Chondrocyte (in vitro differentiated cells): ENCODE results near the gene ZNF138. TPM values are rescaled to one million over a fixed set of nuclear protein-coding genes. Genes with fewer than 3 reads are reported as not detected.
"Not testable (repeated sequence)": the region's sequence is repeated elsewhere in the genome, so short reads cannot be mapped to it uniquely, and the experiment has no call there.

ENCODE experiments used
- DNase-seq: peaks from one replicate; pipeline ENCODE4 v3.0.0; 2021; ENCODE audit warnings: mixed read lengths, low spot score
- H3K27ac Mint-ChIP-seq: one replicate; pipeline ENCODE4 v1.8.0; 2021; ENCODE audit warnings: mild to moderate bottlenecking, moderate library complexity, mixed read lengths; ENCODE audit not compliant: unreplicated experiment
- H3K27me3 Mint-ChIP-seq: 2 replicates; pipeline ENCODE4 v1.8.0; 2021; ENCODE audit warnings: low read depth, mixed read lengths
- H3K36me3 Mint-ChIP-seq: 2 replicates; pipeline ENCODE4 v1.8.0; 2021; ENCODE audit warnings: low read depth, mixed read lengths
- H3K4me1 Mint-ChIP-seq: 2 replicates; pipeline ENCODE4 v1.8.0; 2021; ENCODE audit warnings: low read depth, mild to moderate bottlenecking, mixed read lengths
- H3K4me3 Mint-ChIP-seq: one replicate; pipeline ENCODE4 v1.8.0; 2021; ENCODE audit warnings: mild to moderate bottlenecking, moderate library complexity, mixed read lengths; ENCODE audit not compliant: unreplicated experiment
- H3K9me3 Mint-ChIP-seq: 2 replicates; pipeline ENCODE4 v1.8.0; 2021; ENCODE audit warnings: low read depth, mixed read lengths
- CTCF ChIP-seq: fragments of 200-600 bp; sonication (generic); IDR thresholded peaks from 2 replicates; pipeline ENCODE4 v1.5.0; 2021; ENCODE audit warnings: antibody characterized with exemption, mild to moderate bottlenecking, moderate library complexity
- total RNA-seq: library from RNA; stranded (reverse); gene quantifications from 3 replicates; pipeline ENCODE4 v1.2.1, GENCODE V29; 2021

The ZNF138 gene
- total RNA-seq, 1 donor from 2014 or later, result 4.3 TPM

GRCh38 chr7:64863021-64863420, 68.8 kb downstream of the ZNF138 start:
- no peak for DNase-seq

GRCh38 chr7:64863530-64863929, 69.3 kb downstream of the ZNF138 start:
- not testable (repeated sequence) for H3K36me3 Mint-ChIP-seq, H3K4me3 Mint-ChIP-seq, H3K9me3 Mint-ChIP-seq

More at GRCh38 chr7:64863021-64863420, 68.8 kb downstream of the ZNF138 start:
- Mint-ChIP-seq H3K27ac (no peak overlapping the region), H3K27me3 (no peaks in the 10 kb centered on the region), H3K36me3 (no peaks in the 10 kb centered on the region), H3K4me1 (no peaks in the 10 kb centered on the region), H3K9me3 (peaks cover 4% of the 10 kb centered on the region), H3K4me3 (no peak overlapping the region)
- TF ChIP-seq CTCF, result no peak

GRCh38 chr7:64863969-64864368, 69.7 kb downstream of the ZNF138 start:
- Mint-ChIP-seq H3K4me3 (no peak overlapping the region), H3K9me3 (peaks cover 4% of the 10 kb centered on the region), H3K36me3 (no peaks in the 10 kb centered on the region), H3K27me3 (no peaks in the 10 kb centered on the region), H3K27ac (no peak overlapping the region), H3K4me1 (no peaks in the 10 kb centered on the region)
- TF ChIP-seq CTCF, result no peak
- DNase-seq, result no peak

More at GRCh38 chr7:64863530-64863929, 69.3 kb downstream of the ZNF138 start:
- not testable (repeated sequence) for H3K27me3 Mint-ChIP-seq, H3K27ac Mint-ChIP-seq, DNase-seq, H3K4me1 Mint-ChIP-seq

GRCh38 chr7:64867863-64868440, 73.7 kb downstream of the ZNF138 start:
- no peaks in the 10 kb centered on the region for H3K36me3 Mint-ChIP-seq
- no peaks in the 10 kb centered on the region for H3K4me1 Mint-ChIP-seq
- H3K27me3 Mint-ChIP-seq, result no peaks in the 10 kb centered on the region
- H3K27ac Mint-ChIP-seq, result no peak overlapping the region
- no peak for TF ChIP-seq CTCF
- H3K4me3 Mint-ChIP-seq, result no peak overlapping the region
- DNase-seq, result no peak
- H3K9me3 Mint-ChIP-seq, result peaks cover 9% of the 10 kb centered on the region

- Mint-ChIP-seq H3K27me3 (no peaks in the 10 kb centered on the region), H3K27ac (no peak overlapping the region), H3K4me3 (no peak overlapping the region), H3K4me1 (no peaks in the 10 kb centered on the region), H3K36me3 (no peaks in the 10 kb centered on the region), H3K9me3 (peaks cover 6% of the 10 kb centered on the region)
- TF ChIP-seq CTCF, result no peak
- DNase-seq, result no peak
Measured at GRCh38 chr7:64868499-64868898, 74.3 kb downstream of the ZNF138 start.

- Mint-ChIP-seq H3K4me1 (no peaks in the 10 kb centered on the region), H3K4me3 (no peak overlapping the region), H3K27ac (no peak overlapping the region), H3K9me3 (peaks cover 6% of the 10 kb centered on the region), H3K27me3 (no peaks in the 10 kb centered on the region), H3K36me3 (no peaks in the 10 kb centered on the region)
- no peak for DNase-seq
- TF ChIP-seq CTCF, result no peak
Measured at GRCh38 chr7:64869121-64869725, 75.0 kb downstream of the ZNF138 start.
